Adrenal gland (tissue), 5 donors: ENCODE measurements around the gene TUBB4B.

Experiments used
- POLR2A ChIP-seq, 2 donors: fragments of 450-650 bp; IDR thresholded peaks; one replicate each; pipeline ENCODE4 v1.6.1; 2017; ENCODE audit warnings: antibody characterized with exemption in 2 of 2, mild to moderate bottlenecking in 2 of 2, moderate library complexity in 1 of 2
- TF ChIP-seq, protein P1 (sequence below), 6 experiments: fragments of 450-650 bp in 4 of 6; fragments of 200-600 bp in 2 of 6; sonication (generic) in 1 of 6; IDR thresholded peaks; 1 replicate in 5 of 6; 2 replicates in 1 of 6; pipeline versions ENCODE4 v1.5.1 to v1.8.0; 2016 to 2021; ENCODE audit warnings: antibody characterized with exemption in 6 of 6, mild to moderate bottlenecking in 2 of 6, moderate library complexity in 1 of 6
- donor health status: DM: no; HTN: no; CAD: no.

- TF ChIP-seq, protein P1, sequence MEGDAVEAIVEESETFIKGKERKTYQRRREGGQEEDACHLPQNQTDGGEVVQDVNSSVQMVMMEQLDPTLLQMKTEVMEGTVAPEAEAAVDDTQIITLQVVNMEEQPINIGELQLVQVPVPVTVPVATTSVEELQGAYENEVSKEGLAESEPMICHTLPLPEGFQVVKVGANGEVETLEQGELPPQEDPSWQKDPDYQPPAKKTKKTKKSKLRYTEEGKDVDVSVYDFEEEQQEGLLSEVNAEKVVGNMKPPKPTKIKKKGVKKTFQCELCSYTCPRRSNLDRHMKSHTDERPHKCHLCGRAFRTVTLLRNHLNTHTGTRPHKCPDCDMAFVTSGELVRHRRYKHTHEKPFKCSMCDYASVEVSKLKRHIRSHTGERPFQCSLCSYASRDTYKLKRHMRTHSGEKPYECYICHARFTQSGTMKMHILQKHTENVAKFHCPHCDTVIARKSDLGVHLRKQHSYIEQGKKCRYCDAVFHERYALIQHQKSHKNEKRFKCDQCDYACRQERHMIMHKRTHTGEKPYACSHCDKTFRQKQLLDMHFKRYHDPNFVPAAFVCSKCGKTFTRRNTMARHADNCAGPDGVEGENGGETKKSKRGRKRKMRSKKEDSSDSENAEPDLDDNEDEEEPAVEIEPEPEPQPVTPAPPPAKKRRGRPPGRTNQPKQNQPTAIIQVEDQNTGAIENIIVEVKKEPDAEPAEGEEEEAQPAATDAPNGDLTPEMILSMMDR (IDR thresholded peaks at IDR 0.05), result no peak
- no peak for TF ChIP-seq POLR2A (IDR thresholded peaks at IDR 0.05)
These were observed 25.7 kb upstream of the TUBB4B start for GRCh38 chr9:137215196-137215986.
